Effector memory CD4-positive, alpha-beta T cell (primary cell): ENCODE measurements around the gene C15orf39.

ENCODE experiments used
- DNase-seq, 3 donors: peaks; one replicate each; pipeline ENCODE4 v3.0.0-alpha.2; 2020
- H3K27ac ChIP-seq: 2 replicates; pipeline ENCODE4 v1.7.0; 2013; ENCODE audit warnings: mild to moderate bottlenecking, low read length, moderate library complexity; ENCODE audit not compliant: insufficient read depth, poor library complexity, severe bottlenecking
- H3K27me3 ChIP-seq: replicated peaks from 2 replicates; pipeline ENCODE4 v1.7.0; 2013; ENCODE audit warnings: mild to moderate bottlenecking, low read length; ENCODE audit not compliant: insufficient read depth, control insufficient read depth, poor library complexity, severe bottlenecking
- H3K36me3 ChIP-seq: 2 replicates; pipeline ENCODE4 v1.7.0; 2013; ENCODE audit warnings: mild to moderate bottlenecking, low read length, moderate library complexity; ENCODE audit not compliant: control insufficient read depth, insufficient read depth
- H3K4me1 ChIP-seq: 2 replicates; pipeline ENCODE4 v1.7.0; 2013; ENCODE audit warnings: low read length, mild to moderate bottlenecking; ENCODE audit not compliant: control insufficient read depth, insufficient read depth, poor library complexity, severe bottlenecking
- H3K4me3 ChIP-seq: 2 replicates; pipeline ENCODE4 v1.7.0; 2013; ENCODE audit warnings: low read length, low read depth, mild to moderate bottlenecking; ENCODE audit not compliant: insufficient read depth, poor library complexity, severe bottlenecking
- H3K9me3 ChIP-seq: 2 replicates; pipeline ENCODE4 v1.7.0; 2013; ENCODE audit warnings: mild to moderate bottlenecking, low read length, moderate library complexity; ENCODE audit not compliant: control insufficient read depth

C15orf39 gene

DNA sequence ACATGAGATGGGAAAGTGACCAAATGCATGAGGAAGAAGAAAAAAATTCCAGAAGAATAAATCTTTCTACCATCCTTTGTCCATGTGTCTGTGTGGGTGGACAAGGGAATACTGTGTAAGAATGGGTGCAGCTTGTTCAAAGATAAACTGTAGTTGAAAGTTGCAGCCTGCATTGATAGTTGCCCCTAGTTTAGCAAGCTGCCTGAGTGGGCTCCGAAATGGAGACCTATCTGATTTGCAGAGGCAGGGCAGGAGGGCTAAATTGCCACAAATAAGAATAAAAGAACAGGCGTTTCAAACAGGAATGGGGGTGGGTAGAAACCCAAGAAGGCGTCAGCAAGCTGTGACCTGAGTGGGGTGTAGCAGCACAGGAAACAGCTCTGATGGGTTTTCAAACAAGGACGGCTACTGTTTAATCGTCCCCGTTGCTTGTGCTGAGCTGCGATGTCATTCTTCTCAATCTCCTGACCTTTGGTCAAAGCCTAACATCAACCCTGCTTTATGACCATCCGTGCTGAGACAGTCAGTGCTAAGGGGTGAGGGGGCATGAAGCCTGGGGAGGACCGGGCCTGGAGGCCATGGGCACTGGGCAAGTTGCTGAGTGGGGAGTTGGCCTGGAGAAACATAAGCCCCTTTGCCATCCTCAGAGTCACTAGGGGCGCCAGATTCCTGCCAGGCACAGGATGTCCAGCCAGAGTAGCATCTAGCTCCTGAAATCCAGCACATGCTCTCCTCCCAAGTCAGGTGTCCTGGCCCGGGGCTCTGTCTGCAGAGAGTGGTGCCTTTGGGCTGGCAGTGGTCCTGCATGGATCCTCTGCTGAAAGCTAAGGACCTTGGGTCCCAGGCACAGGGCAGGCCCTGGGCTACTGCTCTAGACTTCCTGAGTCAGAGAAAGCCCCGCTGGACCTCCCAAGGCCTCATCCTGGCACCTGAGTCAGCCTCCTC is 19.2 kb upstream of the C15orf39 start:
- no peak for DNase-seq
- H3K4me1 ChIP-seq, result peaks cover 7% of the 10 kb centered on the region
- H3K27me3 ChIP-seq, result peaks cover 11% of the 10 kb centered on the region
- no peak overlapping the region for H3K4me3 ChIP-seq
- no peak overlapping the region for H3K27ac ChIP-seq
- H3K9me3 ChIP-seq, result no peaks in the 10 kb centered on the region
- H3K36me3 ChIP-seq, result no peaks in the 10 kb centered on the region

DNA sequence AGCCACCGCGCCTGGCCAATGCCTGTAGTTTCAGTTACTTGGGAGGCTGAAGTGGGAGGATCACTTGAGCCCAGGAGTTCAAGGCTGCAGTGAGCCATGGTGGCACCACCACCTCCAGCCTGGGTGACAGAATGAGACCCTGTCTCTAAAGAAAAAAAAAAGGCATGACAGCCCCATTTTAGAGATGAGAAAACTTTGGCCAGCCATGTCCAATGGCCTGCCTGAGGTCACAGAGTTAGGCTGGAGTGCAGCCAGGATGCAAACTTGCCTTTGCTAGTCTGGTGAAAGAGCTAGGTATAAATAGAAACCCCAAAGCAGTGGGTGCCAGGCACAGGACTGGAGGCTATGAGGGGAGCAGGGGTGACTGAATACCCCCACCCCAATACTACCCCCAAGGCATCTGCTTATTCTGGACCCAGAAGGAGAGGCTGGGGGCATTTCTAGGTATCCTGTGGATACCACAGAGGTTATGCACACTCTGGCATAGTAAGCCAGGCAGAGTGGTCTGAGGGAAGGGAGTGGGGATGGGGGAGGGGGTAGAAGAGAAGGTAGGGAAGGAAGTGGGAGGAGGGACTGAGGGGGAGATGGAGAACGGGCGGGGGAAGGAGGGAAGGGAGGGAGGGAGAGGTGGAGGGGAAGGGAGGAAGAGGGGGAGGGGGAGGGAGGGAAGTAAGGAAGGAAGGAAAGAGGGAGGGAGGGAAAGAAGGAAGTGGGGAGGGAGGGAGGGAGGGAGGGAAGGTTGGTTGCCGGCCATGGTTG is 16.2 kb upstream of the C15orf39 start:
- H3K4me1 ChIP-seq, result no peaks in the 10 kb centered on the region
- no peak overlapping the region for H3K27ac ChIP-seq
- no peaks in the 10 kb centered on the region for H3K9me3 ChIP-seq
- H3K36me3 ChIP-seq, result no peaks in the 10 kb centered on the region
- H3K27me3 ChIP-seq, result no peaks in the 10 kb centered on the region
- no peak for DNase-seq
- H3K4me3 ChIP-seq, result no peak overlapping the region

DNA sequence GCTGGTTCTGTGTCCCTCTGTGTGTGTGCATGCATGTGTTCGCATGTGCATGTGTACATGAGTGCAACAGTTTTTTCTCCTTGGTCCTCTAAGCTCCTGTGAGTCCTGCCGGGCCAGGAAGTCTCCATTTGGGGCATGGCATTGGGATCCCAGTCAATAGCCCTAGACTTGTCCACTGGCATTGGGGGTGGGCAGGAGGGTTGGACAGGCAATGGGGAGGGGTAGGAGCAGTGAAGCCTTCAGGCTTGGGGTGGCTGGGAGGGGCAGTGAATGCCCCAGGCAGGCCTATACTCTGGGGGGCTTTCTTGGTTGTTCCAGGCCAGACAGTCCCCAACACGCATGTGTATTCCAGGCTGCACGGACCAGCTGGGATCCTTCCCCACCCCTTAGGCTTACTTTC is 15.6 kb upstream of the C15orf39 start:
- H3K27ac ChIP-seq, result no peak overlapping the region
- H3K4me1 ChIP-seq, result no peaks in the 10 kb centered on the region
- no peak overlapping the region for H3K4me3 ChIP-seq
- DNase-seq, result no peak
- no peaks in the 10 kb centered on the region for H3K9me3 ChIP-seq
- H3K36me3 ChIP-seq, result no peaks in the 10 kb centered on the region
- no peaks in the 10 kb centered on the region for H3K27me3 ChIP-seq

DNA sequence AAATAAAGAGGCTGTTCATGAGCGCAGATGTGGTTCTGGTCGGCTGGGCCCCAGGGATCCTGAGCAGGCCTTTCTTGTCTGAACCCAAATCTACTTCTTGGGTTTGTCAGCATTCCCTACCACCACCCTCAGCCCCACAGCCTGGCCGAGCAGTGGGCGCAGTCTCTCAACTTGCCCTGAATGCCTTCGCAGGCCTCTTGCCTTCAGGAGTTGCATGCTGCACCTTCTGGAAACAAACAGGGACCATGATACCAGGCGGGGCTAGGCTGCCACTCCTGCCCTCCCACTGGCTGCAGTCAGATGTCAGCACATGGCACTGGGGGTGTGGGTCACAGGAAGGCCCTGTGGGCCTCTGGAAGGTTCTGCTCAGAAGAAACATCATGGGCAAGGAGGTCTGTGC is 13.2 kb upstream of the C15orf39 start:
- Histone ChIP-seq H3K4me3 (no peak overlapping the region), H3K9me3 (no peaks in the 10 kb centered on the region), H3K36me3 (no peaks in the 10 kb centered on the region), H3K27me3 (no peaks in the 10 kb centered on the region), H3K4me1 (no peaks in the 10 kb centered on the region), H3K27ac (no peak overlapping the region)
- DNase-seq, result no peak

DNA sequence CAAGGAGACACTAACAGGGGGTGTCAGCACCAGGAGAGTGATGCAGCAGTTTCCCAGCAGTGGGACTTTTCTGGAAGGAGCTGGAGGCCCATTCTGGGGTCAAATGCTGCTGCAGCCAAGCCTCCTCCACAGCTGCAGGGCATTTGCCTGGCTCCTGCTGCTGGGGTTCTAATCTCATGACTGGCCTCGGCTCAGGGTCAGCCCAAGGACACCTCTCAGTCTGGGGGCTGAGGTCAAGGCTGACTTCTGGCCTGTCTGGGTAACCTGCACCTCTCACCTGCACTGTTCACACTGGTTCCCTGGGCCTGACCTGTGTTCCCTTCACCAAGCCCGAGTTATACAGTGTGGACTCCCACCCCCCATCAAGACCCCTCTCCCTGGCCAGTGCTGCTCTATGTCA is 10.4 kb upstream of the C15orf39 start:
- no peak for DNase-seq
- Histone ChIP-seq H3K4me1 (no peaks in the 10 kb centered on the region), H3K4me3 (no peak overlapping the region), H3K27me3 (no peaks in the 10 kb centered on the region), H3K9me3 (no peaks in the 10 kb centered on the region), H3K27ac (no peak overlapping the region), H3K36me3 (no peaks in the 10 kb centered on the region)

DNA sequence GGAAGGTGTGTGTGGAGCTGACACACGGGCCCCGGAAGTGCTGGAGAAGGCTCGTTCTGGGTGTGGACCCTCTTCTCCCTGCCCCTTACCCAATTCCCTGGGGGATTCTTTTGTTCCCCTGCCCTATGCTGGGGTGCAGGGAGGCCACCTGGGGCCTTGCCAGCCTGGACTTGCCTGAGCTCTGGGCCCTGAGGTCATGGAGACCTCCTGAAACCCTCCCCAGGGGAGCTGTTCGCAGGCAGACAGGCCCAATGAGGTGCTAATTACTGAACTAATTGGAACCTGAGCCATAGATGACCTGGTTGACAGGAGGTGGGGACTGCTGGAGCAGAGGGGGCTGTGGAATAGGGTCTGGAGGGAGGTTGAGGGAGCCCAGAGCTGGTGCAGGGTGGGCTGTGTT is 9.4 kb upstream of the C15orf39 start:
- Histone ChIP-seq H3K27me3 (no peaks in the 10 kb centered on the region), H3K4me3 (no peak overlapping the region), H3K36me3 (no peaks in the 10 kb centered on the region), H3K27ac (no peak overlapping the region), H3K9me3 (no peaks in the 10 kb centered on the region), H3K4me1 (no peaks in the 10 kb centered on the region)
- no peak for DNase-seq

DNA sequence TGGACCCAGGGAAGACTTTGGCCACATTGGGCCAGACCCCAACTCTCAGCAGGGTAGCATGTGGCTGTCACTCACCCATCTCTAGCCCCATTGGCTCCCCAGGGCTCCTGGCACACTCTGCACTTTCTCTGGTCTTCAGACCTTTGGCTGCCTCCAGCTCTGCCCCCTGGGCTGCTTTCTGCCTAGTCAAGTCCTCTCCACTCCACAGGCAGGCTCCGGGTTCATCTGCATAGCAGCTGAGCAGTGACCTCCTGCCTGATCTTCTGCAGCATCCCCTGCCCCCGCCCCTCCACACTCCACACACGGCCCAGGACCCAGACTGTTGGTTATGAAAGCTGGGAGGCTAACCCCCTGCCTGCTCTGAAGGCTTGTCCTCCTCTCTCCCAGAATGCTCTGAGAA is 8.4 kb upstream of the C15orf39 start:
- no peaks in the 10 kb centered on the region for H3K4me1 ChIP-seq
- H3K9me3 ChIP-seq, result no peaks in the 10 kb centered on the region
- H3K4me3 ChIP-seq, result no peak overlapping the region
- no peak overlapping the region for H3K27ac ChIP-seq
- H3K36me3 ChIP-seq, result no peaks in the 10 kb centered on the region
- no peaks in the 10 kb centered on the region for H3K27me3 ChIP-seq
- no peak for DNase-seq

DNA sequence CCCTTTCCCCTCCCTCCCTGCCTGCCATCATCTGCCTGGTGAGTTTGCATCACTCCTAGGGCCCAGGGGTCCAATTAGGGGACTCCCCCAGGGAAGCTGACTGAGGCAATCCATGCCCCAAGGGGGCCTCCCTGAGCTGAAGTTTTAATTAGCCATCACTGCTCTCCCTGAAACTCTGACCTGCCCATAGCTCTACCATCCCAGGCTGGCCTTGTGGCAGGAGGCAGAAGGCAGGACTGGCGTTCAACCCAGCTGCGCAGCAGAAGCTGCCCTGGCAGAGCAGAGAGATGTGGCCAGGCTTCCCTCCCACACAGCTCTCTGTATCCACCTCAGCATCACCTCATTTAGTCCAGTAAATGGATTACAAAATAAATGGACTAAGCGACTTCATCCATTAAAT is 7.7 kb upstream of the C15orf39 start:
- H3K27me3 ChIP-seq, result no peaks in the 10 kb centered on the region
- no peaks in the 10 kb centered on the region for H3K9me3 ChIP-seq
- no peak overlapping the region for H3K27ac ChIP-seq
- H3K4me1 ChIP-seq, result no peaks in the 10 kb centered on the region
- no peaks in the 10 kb centered on the region for H3K36me3 ChIP-seq
- no peak overlapping the region for H3K4me3 ChIP-seq
- DNase-seq, result no peak

DNA sequence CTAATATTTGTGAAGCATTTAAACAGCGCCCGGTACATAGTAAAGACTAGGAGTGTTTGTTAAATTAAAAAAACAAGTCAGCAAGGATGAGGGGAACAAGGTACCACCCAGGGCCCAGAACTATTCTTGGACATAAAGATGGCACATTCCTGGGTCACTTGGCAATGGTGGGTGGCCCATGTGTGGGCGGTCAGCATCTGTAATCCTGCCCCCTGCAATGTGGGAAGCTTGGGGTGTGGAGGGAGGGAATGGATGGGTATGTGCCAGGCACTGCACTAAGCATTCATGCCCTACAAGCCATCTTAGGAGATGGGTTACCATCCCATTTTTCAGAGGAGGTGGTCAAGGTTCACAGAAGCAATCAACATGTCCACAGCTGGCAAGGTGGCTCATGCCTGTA is 7.3 kb upstream of the C15orf39 start:
- Histone ChIP-seq H3K9me3 (no peaks in the 10 kb centered on the region), H3K4me3 (no peak overlapping the region), H3K27me3 (no peaks in the 10 kb centered on the region), H3K36me3 (no peaks in the 10 kb centered on the region), H3K27ac (no peak overlapping the region), H3K4me1 (no peaks in the 10 kb centered on the region)
- DNase-seq, result no peak

DNA sequence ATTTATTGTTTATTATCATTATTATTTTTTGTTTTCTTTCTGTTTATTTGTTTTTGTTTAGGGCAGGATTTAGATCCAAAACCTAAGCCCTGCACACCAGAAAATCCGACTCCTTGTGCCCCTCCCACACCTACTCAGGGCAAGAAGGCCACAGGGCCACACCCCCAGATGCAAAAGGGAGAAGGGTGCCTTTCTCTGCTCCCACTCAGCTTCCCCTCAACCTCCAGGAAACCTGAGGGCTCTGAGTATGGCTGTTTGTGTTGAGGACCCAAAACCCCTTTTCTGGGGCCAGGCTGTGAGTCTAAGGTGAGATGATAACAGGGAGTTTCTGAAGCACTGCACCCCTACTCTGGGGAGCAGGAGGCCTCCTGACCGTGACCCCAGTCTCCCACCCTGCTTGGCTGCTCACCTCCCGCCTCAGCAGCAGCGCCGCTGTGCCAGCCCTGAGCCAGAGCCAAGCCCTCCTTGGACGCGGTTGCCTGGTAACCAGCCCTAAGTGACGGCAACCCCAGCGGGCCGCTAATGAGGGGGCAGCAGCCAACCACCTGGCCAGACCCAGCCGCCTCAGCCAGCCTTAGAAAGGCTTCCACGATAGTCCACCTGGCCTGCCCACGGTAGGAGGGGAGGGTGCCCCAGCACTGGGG is 6.4 kb upstream of the C15orf39 start:
- H3K4me1 ChIP-seq, result no peaks in the 10 kb centered on the region

More for the DNA sequence above, 6.4 kb upstream of the C15orf39 start:
- no peak for DNase-seq
- H3K4me3 ChIP-seq, result no peak overlapping the region
- H3K27ac ChIP-seq, result no peak overlapping the region
- H3K9me3 ChIP-seq, result no peaks in the 10 kb centered on the region
- no peaks in the 10 kb centered on the region for H3K27me3 ChIP-seq
- H3K36me3 ChIP-seq, result no peaks in the 10 kb centered on the region
